Measurements from ENCODE around the gene GABRR2.

- TF ChIP-seq CTCF (IDR thresholded peaks at IDR 0.05; ENCODE audit: low read length) (no peak), EZH2 (IDR thresholded peaks at IDR 0.05; ENCODE audit: borderline replicate concordance, low read length) (no peak)
Measured at GRCh38 chr6:89301586-89302194, 13.4 kb downstream of the GABRR2 start.

All from OCI-LY1 (cell line).